DMS53 (cell line): ENCODE data around the gene KCNQ5.

Experiments
- DNase-seq: peaks from one replicate; lab custom pipeline; 2025; lab: John Stamatoyannopoulos, UW

The KCNQ5 gene

DNA sequence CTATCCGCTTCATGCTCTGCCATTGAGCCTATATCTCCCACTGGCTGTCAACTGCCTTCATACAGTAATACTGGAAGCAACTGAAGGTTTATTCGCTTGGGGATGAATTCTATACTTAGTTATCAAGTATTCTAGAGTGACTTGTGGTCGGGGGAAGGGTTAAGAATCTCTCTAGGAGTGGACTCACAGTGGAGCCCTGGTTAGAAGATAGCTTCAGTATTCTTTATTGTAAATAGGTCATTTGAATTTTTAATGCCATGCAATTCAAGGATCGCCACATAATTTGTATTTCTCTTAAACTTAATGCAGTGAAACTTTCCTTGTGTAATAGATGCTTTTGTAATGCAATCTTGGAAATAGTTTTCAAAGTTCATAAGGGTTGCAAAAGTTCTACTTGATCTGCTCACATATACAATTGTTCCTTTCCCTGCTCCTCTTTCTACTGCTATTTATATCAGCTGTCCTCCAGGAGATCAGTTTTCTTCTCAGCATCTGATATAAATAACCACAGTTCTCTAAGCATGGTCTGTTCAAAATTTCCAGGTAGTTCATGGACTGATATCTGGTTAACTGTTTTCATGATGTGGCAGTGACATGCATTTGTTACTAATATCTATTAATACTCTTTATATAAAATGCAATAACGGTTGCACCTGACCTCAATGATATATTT is 120.3 kb downstream of the KCNQ5 start:
- DNase-seq = no peak

DNA sequence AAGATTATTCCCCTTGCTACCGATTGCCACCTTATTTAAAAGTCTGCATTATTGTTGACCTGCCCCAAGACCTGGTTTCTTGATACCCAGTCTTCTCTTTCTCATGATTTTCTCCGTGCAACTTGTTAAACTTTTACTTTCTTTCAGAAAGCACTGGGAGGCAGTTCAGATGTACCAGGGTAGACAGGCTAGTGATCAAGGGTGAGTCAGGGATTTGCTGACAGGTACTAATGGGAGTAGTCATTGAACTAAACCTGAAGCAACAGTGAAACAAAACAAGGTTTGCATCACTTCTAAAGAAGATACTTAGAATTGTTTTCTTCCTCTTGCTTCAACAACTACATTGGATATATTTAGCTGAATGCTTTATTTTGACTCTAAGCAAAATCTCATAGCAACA is 124.4 kb downstream of the KCNQ5 start:
- DNase-seq = peak; percentile 22

DNA sequence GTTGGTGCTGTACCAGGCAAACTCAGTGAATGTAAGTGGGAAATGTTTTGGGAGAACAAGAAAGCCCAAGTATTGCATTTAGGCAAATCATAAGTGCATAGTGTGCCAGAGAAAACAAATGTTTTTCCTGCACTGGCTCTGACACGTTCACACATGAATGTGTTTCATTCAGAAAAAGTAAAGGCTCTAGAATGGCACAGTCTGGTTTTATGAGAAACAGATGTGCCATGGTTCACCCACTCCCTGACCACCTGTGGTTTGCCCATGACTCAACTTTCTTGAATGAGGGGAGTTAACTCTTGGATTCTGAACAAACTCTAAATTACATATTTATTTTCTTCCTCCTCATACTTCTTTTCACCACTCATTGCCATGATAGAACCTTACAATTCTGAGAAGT is 126.9 kb downstream of the KCNQ5 start:
- no peak for DNase-seq

DNA sequence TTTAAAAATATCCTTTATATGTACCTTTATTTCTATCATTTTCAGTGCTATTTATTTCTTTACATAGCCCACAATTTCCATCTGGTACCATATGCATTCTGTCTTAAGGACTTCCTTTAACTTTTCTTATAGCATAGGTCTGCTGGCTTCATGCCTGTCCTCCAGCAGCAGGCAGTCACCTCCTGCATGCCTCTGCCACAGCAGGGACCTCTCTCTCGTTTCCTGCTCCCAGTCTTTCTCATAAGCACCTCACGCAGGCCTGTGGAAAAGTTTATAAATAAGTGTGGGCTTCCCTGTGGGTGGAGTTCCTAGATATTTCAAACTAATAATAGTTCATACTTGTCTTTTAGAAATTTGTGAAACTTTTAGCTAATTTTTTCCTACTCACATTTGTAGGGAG is 133.9 kb downstream of the KCNQ5 start:
- DNase-seq = no peak

DNA sequence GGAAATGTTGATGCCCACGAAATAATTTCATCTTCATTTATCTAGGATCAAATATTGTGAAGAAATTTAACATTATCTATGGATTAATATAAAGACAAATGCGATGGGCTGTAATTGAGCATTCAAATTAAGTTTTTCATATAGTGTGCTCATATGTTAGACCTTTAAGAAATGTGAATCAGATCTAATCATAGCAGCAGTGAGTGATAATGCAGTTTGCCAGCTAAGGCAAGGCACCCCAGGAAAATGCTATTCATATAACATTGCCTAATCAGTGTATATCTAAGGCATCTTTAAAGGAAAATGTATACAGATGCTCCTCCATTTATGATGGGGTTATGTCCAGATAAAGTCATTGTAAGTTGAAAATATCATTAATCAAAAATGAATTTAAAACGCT is 135.2 kb downstream of the KCNQ5 start:
- no peak for DNase-seq

DNA sequence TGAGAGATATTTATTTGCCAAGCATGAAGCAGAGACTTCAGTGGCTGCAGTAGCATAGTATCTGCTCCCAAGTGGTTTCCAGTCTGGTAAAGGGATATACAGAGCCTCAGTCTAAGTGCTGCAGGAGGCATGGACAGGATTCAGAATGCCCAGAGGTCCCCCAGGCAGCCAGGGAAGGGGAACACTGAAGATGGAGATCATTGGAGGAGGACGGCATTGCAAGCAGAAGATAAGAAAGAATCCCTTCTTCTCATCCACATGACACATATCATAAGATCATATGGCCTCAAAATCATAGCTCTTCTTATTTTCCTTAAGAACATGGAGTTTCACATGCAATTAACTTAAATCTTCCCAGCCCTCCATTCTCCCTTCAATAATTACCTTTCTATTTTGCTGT is 136.1 kb downstream of the KCNQ5 start:
- no peak for DNase-seq

DNA sequence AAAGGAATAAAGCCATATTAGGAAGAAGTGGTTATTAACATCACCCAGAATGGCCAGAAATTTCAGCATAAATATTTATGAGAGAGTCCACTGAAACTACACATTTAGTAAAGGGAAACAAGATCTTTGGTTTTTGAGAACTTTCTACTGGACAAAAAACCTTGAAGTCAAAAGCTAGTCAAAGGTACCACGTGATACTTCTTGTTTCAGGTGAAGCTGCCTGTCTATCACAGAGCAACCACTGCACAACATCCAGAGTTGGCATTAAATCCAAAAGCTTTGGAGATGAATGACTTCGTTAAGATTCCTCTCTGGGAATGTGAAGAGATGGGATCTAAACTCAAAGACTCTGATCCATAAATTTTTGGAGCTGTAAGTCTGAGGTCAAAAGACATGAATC is 137.0 kb downstream of the KCNQ5 start:
- DNase-seq = no peak

DNA sequence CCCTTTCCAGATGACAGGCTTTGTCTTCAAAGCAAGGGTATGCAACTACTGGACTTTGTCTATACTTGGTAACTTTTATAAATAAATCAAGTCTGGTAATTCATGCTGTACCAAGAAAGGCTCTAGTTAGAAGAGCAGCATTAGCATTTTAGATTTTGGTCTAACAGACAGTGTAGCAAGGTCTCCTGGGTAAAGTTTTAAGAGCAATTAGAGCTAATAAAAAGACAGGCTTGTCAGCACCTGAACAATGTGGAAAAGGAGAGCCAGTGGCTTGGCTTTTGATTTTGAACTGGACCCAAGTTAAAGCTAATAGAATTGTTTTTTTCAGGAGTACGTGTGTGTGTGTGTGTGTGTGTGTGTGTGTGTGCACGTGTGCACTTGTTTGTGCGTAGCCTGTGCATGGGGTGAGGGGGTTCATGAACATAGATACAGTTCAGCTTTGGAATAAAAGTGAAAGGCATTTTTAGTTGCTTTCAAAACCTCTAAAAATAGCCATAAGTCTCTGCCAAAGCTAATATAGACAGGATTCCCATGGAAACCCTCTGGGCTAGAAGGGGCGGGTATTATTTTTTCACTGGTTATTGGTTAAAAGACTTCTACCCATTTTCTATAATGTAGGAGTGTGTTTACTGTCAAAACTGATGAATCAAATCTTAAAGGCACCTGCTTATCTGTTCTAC is 138.4 kb downstream of the KCNQ5 start:
- DNase-seq = peak; percentile 11

DNA sequence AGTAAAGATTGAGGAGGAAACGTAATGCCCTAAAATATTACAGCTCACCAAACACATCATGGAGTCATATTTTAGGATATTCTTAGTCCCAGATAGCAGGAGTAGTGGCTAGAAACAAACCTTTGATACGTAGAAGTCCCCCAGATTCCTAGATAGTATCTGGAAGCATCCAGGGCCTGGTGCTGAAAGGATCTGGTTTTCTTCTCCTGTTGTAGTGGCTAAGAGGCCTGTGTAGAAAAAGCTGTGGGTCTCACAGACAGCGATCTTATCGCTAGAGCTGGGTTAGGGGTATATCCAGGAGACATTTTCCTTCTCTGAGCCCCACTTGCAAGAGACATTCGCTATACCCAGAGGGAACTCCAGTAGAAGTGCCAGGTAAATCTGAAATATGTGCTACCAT is 139.9 kb downstream of the KCNQ5 start:
- no peak for DNase-seq

DNA sequence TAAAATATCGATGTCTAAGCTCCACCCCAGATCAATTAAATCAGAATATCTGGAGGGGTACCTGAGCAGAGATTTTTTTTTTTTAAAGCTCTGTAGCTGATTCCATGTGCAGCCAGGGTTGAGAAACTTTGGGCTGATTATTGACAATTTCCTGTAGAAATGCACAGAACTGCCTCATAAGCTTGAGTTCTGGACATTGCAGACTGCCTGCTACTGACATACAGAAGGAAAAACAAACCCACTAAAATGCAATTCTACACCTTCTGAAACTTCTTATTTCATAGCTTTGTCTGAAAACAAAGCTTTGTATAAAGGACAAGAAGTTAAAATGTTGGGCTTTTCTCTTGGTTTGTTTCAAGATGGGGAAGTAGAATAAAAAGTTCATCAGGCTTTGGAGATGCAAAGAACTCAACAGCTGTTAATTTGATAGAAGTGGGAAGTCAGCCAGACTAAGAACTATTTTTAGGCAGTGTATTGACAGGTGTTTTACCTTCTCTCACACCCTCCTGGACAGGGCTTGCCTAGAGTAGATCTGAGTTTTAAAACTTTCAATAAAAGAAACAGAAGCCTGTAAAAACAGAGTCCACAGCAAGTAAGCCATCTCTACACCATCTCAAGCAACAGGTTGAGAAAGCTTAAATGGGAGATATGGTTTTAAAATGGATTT is 147.7 kb downstream of the KCNQ5 start:
- DNase-seq = no peak

DNA sequence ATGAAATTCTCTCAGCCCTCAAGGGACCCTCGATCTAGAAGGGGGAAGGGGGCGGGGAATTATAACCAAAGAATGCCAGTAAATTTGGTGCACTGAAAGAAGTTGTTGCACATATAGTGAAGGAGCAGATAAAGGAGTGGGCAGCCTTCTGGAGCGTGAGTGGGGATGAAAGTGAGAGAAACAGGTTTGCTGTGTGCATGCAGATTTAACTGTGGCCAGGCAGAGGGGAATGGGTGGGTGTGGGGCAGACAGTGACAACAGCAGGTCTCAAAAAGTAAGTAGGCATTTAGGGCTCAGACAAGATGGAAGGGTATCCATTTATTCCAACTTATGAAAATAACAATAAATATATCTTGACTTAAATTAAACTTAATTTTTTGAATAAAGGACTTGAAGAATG is 149.1 kb downstream of the KCNQ5 start:
- DNase-seq = no peak

DNA sequence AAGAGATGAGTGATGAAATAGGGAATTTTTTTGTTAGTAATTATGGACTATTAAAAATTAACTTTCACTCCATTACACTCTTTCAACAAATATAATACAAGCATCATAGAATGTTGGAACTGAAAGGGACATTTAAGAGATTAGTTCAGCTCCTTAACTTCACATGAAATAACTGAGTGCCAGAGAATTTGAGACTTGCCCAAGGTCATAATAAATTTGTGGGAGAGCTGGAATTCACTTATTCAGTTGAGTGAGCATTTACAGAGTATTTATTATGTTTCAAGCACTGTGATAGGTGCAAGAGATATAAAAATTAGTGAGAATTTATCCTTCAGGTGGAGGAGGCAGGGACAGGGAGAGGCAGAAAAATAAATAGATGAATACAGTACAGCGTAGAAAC is 154.6 kb downstream of the KCNQ5 start:
- no peak for DNase-seq

DNA sequence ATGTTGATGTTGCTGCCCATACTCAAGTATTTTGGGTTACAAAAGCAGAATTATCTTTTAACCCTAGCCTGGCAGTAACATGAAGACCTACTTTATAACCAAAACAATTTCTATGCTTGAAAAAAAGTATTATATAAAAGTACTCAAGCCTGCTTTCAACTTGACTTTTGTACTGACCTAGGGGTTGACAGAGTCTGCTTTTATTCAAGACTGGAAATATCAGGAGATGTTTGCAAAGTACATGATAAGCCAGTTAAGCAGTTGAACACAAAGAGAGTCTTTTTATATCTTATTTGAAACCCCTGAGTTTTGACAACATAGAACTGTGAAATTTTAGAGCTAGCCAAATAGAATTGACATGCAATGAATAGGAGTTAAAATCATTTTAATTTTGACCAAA is 159.8 kb downstream of the KCNQ5 start:
- no peak for DNase-seq

DNA sequence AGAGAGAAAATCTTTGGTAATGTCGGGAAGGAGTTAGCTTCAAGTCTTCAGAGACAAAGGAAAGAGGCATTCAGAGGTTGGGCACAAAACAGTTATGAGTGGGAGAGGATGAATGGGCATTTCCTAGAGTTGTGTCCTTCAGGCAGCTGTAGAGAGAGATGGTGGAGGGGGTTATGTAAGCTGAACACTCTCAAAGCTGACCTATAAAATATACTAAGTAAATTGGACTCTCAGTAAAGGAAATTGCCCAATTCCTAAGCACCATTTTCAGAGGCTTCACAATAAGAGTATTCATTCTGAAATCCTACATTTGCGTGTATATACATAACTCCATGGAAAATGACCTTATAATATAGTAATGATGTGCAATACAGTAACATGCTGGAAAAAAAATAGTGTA is 161.2 kb downstream of the KCNQ5 start:
- DNase-seq = no peak

DNA sequence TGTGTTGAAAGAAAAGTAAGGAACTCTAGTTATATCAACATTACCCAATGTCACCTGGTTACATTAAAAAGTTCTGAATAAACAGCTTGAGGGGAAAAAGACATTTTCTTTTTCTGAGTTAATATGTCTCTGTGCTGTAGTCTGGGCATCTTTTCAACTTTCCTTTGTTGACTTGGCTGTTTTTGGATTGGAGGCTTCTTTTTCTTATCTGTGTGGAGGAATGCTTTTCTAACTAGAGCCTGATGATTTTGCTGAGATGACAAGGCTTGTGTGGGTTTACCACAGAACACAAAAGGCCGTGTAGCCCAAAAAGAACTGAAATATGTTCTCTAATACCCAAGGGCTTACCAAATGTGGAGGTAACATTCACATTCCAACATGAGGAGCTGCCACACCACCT is 161.8 kb downstream of the KCNQ5 start:
- no peak for DNase-seq

DNA sequence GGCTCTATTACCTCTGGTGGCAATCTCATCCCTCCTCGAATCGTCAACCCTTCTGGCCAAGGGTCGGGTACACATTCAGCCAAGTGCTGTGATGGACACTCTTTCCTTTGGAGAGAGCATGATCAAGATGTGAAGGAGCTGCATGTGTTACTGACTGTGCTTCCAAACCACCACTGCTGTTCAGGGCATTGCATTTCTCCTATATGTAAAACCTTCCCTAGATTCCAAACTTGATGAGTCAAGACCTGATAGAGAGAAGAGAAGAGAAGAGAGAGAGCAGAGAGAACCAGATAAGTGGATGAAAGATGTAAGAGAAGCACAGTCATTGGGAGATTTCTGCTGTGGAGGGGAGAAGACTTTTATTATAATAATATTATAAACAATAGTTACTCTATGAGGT is 162.2 kb downstream of the KCNQ5 start:
- DNase-seq = no peak

DNA sequence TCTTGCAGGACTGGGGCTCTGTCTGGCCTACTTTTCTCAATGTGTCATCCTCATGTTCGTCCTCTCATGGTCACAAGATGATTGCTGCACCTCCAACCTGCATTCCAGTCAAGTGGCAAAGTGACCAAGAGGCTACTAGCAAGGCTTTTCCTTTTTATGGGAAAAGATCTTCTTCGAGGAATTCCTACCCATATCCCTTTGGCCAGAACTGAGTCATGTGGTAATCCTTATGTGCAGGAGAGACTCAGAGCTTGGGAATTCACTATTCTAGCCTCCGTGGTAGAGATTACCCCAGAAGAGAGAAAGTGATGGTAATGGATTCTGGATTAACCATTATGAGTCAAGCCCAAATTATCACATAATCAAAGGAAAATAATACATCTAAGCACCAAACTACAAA is 162.7 kb downstream of the KCNQ5 start:
- no peak for DNase-seq

DNA sequence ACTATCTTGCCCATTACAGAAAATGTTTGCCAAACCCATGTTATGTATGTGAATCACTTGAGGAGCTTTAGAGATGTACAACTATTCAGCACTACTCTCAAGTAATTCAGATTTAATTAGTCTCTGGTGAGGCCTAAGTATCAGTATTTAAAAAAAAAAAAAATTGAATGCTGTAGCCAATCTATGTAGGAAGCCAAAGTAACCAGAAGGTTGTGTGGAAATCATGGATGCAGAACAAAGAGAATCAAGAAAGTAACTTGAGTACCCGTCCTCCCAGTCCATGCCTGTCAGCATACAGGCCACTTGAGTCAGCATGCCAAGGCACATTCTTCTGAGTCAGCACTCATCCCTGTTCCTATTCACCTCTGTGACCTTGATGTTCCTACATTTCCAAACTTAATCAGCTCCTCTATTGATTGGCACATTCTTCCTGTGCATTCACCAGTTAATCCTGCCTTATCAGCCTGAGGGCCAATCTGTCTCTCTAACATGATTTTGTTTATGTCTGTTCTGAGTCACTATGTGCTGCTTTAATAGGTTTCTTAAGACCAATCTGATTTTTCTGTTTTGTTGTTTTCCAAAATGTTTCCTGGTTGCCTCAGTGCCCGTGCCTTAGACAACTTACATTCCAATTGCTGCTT is 165.6 kb downstream of the KCNQ5 start:
- DNase-seq = peak; percentile 65

DNA sequence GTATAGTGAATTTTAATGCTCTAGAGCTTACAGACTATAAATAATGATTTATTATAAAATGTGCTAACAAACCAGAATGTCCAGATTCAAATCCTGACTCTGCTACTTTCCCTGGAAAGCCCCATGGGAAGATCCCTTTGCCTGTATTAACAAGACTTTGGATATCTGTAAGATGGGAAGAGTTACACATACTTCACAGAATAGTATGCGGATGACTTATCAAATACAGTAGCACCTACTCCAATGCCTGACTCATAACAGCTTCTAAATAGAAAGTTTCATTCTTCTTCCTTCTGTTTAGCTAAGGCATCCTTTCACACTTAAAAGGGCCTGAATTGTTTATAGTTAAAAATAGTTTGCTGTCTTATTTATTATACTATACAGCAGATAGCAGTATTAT is 166.3 kb downstream of the KCNQ5 start:
- DNase-seq = peak; percentile 16

DNA sequence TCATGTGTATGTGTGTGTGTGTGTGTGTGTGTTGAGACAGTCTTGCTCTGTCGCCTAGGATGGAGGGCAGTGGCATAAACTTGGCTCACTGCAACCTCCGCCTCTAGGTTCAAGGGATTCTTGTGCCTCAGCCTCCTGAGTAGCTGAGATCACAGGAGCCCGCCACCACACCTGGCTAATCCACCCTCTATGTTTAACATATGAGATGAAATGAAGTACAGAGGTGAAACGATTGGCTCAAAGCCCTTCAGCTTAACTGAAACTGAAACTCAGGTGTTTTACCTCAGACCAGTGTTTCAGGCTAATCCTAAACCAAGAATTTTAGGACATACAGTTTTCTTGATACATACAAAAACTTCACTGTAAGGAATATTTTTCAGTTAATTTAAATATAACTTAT is 167.3 kb downstream of the KCNQ5 start:
- no peak for DNase-seq

DNA sequence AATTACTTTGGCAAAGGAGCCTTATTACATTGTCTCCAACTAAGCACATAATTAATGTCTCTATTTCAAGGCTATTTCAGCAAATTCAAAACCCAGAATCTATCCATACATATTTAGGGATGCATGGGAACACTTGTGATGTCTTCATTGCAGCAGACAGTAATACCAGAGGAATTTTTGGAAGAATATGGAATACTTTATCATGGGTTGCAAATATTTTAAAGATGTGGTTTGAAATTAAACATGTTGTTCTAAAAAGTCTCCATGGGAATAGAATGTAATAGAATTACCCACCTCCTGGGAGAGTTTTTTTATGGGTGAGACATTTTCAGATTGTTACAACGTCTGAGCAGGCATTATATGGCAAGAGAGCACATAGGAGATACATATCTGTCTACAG is 170.8 kb downstream of the KCNQ5 start:
- DNase-seq = no peak

DNA sequence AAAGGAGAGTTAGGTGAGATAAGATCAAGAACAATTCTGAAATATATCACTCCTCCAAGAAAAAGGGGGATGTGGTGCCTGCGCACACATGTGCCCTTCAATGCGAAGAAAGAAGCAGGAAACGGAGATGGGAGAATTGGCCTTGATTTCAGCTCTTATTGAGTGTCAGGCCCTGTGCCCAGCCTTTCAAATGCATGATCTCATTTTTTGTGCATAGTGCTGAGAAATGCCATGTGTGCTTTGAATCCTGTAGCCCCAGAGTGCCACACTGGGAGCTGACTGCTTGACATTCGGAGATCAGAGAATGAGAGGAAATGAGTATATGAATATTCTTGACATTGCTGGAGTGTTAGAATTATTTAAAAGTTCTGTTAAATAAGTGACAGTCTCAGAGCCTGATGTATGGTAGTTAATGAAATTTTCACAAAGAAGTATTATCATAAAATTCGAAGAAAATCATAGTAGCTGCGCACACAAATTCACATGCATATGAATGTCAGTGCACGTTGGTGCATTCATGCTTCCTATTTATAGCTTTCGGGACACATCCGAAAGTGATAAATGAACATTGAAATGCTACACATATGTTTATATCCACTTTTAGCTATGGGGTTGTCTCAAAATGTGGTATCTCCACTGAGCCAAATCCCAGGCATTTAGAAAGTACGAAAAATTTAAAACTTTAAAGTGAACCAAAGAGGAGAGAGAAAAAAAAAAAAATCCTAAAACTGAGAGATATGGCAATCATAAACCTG is 172.0 kb downstream of the KCNQ5 start:
- DNase-seq = no peak
